Hematopoietic multipotent progenitor cell treated with erythropoietin and hydrocortisone succinate and interleukin-3 and kit ligand, for 17 days (in vitro differentiated cells): Measurements from ENCODE around the gene KMT2D.
A peak's percentile ranks its signal among the peaks of the same experiment; 100 is the strongest.

Experiments used
- DNase-seq: peaks from one replicate; pipeline ENCODE4 v3.0.0-alpha.2; 2015; ENCODE audit warnings: low spot score

Gene KMT2D

GRCh38 chr12:49034286-49034622 lies 26.3 kb downstream of the KMT2D start:
- DNase-seq, result no peak

GRCh38 chr12:49033611-49034285 lies 26.8 kb downstream of the KMT2D start:
- no peak for DNase-seq

DNA sequence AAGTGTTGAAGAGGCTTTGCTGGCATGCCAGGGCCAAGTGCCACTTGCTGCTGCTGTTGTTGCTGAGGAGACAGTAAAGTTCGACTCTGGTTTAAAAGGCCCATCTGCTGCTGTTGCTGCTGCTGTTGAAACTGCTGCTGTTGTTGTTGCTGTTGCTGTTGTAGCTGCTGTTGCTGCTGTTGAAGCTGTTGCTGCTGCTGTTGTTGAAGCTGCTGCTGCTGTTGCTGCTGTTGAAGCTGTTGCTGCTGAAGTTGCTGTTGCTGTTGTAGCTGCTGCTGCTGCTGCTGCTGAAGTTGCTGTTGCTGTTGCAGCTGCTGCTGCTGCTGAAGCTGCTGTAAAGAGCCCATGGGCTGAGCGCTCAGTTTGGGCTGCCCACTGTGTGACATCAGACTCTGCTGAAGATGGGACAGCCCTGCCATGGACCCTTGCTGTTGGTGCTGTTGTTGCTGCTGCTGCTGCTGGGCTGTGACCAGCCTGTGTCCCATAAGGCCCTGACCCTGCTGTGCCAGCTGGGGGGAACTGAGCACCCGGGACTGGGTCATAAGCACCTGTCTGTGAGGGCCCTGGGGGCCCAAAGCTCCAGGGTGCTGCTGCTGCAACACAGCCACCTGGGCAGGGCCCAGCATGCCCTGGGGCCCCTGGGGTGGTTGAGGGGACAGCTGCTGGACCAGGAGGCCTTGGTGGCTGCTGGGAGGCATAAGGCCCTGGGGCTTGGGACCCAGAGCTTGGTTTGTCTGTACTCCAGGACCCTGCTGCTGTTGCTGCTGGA lies 27.7 kb downstream of the KMT2D start:
- no peak for DNase-seq

DNA sequence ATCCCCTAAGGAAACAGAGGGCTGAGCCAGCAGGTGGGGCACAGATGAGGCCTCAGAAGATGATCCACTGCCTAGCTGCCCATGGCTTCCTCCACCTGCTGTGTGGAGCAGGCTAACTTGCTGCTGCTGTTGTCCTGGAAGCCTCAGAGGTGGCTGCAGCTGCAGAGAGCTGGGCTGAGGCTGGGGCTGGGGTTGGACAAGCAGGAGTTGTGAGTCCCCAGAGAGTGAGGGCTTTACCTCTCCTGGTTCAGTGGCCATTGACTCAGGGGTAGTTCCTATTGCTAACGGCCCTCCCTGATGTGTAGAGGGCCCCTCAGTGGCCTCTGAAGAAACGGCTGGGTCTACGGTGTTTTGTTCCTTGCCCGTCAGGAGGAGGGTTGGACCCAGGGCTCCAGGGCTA lies 28.3 kb downstream of the KMT2D start:
- no peak for DNase-seq

GRCh38 chr12:49031573-49032161 lies 28.9 kb downstream of the KMT2D start:
- no peak for DNase-seq

- DNase-seq, result no peak
These were observed 29.7 kb downstream of the KMT2D start for GRCh38 chr12:49030714-49031572.

- no peak for DNase-seq
These were observed 30.5 kb downstream of the KMT2D start for GRCh38 chr12:49030119-49030518.

DNA sequence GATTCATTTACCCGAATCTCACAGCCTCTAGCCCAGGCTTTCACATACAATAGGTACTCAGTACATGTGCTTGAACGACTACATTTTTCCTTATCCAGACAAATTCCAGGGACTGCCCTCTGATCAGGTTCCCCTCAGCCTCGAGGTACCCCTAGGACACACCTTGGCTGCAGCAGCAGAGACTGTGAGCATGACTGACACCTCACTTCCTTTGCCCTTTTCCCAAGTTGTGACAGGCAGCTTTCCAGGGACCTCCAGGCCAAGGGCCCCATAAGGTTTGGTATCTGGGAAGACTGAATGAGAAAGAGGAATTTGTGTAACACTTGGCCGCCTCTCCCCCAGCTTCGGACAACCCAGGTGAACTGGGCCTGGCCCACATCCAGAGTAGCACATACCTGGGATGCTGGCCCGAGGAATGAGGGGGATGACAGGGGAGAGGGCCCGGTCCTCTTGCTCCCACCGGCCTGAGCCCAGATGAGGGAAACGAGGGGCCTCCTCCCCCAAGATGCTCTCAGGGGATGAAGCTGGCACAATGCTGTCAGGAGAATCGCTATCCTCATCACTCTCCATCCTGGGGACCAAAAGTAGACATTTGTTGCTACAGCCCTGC lies 31.8 kb downstream of the KMT2D start:
- DNase-seq, result no peak

DNA sequence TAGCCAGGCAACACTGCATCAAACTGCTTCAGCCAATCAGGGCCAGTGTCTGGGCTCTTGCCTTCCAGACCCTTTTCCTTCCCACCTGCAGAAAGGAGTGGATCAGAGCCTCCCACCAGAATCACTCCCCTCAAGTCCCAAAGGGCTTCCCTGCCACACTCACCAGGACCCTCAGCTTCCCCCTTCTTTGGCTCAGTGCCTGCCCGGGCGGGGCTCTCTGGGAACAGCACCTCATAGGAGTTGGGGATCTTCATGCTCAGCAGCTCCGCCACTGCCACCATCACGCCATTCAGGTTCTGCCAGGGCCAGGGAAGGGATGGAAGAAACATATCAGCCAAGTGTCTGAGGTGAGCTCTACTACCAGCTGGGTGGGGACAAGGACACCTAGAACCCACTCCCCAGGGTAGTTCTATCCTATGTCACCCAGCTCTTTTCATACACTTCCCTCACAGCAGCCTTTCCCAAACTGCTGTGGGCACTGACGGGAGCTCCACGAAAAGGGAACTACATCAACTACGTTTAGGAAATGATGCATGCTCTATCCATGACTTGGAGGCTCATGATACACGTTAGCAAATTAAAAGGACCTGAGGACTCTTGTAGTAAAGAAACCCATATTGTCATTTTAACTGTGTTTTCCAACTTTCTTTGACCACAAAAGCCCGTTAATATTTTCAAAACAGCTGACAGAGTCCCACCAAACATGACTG lies 32.6 kb downstream of the KMT2D start:
- no peak for DNase-seq

- DNase-seq, result no peak
These were observed 33.7 kb downstream of the KMT2D start for GRCh38 chr12:49026678-49027480.

GRCh38 chr12:49026101-49026500 lies 34.5 kb downstream of the KMT2D start:
- no peak for DNase-seq

DNA sequence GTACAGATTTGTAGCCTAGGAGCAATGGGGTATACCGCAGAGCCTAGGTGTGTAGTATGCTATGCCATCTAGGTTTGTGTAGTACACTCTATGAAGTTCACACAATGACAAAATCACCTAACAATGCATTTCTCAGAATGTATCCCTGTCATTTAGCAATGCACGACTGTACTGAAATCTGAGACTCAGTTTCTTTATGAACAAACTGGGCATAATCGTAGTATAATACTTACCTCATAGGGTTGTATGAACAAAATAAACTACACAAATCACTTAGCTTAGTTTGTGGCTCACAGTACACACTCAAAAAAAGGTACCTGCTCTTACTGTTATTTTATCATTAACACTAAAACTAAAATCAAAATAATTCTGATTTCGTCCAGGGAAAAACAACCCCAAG lies 35.1 kb downstream of the KMT2D start:
- no peak for DNase-seq

GRCh38 chr12:49024543-49024942 lies 36.1 kb downstream of the KMT2D start:
- DNase-seq, result no peak

DNA sequence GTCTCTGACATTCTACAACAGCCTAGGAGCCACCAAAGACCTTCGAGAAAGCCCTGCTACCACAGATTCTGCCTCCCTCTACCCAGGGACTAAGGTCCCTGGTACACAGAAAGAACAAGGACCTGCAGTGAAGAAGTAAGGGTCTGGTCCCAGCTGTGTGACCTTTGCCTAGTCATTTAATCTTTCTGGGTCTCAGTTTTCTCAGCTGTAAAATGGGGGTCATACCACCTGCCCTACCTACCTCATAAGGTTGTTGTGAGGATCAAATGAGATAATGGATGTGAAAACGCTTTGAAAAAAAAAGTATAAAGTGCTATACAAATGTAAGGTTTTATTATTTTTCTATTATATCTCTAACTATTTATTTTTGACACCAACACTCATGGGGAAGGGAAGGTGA lies 36.8 kb downstream of the KMT2D start:
- DNase-seq, result no peak

DNA sequence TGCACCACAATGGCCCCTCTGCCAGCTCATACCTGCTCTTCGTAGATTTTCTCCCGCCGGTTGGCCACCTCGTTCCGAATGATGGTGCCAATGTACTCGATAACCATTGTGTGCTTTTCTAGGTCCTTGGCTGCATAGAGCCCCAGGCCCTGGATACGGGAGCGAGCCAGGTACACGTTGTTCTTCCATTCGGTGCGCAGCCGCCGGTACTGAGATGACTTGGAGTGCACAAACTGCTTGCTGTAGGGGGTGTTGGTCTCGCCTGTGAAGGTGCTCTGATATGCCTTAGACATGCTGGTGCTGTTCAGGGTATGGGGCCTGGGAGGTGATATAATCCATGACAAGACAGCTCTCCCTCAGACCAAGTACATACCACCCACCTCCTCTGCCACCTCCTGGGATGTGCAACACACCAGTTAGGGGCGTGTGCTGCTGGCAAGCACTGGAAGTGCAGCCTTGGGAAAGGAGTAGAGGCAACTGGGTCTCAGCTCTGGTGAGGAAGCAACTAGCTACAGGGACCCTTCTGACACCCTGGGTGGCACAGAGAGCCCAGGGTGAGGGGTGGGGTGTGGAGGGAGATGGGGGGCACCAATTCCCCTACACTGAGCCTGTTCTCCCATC lies 37.9 kb downstream of the KMT2D start:
- DNase-seq, result no peak

DNA sequence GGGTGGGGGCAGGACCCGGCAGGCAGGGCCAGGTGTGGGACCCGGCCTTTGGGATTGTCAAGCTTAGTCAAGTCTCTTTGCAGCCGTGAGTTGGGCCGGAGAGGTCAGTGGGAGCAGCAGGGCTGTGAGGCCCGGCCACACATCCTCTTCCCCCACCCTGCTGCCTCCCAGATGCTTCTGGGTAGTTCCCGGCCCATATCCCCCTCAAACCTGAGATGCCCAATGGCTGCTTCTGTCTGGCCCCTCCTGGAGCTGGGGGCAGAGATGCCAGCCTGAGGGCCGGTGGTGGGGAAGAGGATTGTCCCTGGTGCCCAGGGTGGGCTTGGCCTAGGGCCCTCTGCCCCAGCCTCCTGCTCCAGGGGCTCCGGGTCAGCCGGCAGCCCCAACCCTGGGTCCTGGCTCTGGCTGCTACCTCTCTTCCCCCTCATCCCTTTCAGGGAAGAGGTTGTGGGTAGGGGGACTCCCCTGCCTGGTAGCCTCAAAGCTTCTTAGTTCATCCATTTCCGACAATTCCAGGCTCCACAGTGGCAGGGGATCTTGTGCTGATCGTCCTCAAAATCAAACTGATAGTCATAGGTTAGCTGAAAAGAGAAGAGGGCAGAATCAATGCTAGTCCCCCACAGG lies 39.2 kb downstream of the KMT2D start:
- DNase-seq, result no peak

- no peak for DNase-seq
These were observed 40.2 kb downstream of the KMT2D start for GRCh38 chr12:49020441-49020840.

DNA sequence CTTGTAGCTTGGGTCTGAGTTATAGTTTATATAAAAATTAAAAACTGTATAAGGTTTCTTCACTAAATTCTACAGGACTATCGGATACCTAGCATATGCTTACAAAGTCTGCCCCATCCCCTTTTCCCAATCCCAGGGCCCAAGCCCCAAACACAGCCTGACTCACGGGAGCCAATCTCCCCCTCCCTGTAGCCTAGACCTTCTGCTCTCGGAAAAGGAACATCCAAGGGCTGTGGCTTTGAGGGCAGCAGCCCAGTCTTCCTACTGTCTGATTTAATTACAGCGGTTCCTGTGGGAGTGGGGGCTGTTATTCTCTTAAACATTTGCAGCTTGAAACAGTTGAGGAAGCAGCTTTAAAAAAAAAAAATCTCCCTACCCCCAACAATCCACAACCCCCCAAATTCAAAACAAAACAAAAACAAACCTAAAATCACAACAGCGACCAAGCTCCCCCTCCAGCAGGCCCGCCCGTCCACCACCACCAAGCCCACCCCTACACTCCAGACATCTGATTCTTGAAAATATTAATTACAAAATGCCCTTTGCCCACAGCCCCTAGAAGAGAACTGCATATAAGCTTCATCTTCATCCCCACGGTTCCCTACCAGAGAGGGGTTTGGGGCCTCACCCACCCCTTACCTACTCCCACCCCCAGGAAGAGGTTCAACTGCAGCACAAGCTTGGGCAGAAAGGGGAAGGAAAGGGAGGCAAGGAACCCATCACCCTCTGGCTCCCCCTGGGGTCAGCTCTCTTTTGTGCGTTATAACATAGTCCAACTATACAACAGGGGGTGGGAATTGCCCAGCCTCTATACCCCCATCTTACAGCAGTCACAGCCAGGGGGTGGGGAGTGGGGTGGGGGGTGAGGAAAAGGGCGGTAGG lies 40.9 kb downstream of the KMT2D start:
- peak; percentile 26 for DNase-seq

DNA sequence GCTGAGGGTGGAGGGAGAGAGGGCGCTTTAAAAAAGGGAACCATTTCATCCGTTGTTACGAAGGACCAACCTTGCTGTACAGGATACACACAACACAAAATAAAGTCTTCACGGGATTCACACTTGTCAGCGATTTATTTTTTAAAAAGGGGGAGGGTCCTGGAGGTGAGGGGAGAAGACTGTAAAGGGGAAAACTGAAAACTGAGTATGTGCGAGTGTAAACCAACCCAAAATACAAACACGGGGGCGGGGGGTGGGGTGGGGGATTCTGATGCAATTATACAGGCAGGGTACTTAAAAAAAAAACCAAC lies 41.5 kb downstream of the KMT2D start:
- DNase-seq, result no peak
